Neural cell (in vitro differentiated cells): ENCODE measurements around the gene PRIMA1. TPM values are rescaled to one million over a fixed set of nuclear protein-coding genes. Genes with fewer than 3 reads are reported as not detected.
"Not testable (repeated sequence)": the region's sequence is repeated elsewhere in the genome, so short reads cannot be mapped to it uniquely, and the experiment has no call there.

Source experiments
- H2AFZ ChIP-seq: fragments of 200-600, 300-800 bp; sonication (generic), shearing (Covaris generic); 2 replicates; pipeline ENCODE4 v1.6.0; 2014; ENCODE audit warnings: low read depth, mild to moderate bottlenecking, antibody characterized with exemption, low read length, moderate library complexity
- H3F3A ChIP-seq: fragments of 200-600 bp; shearing (Covaris generic); 2 replicates; pipeline ENCODE4 v1.6.1; 2016; ENCODE audit warnings: mild to moderate bottlenecking, moderate library complexity, mixed read lengths, antibody characterized with exemption, low read length; ENCODE audit not compliant: insufficient read depth, poor library complexity, severe bottlenecking
- H3K27ac ChIP-seq: fragments of 200-600, 300-800 bp; sonication (generic), shearing (Covaris generic); 2 replicates; pipeline ENCODE4 v1.5.1; 2014; ENCODE audit warnings: mild to moderate bottlenecking, low read length, moderate library complexity
- H3K27me3 ChIP-seq: fragments of 300-800, 200-600 bp; sonication (generic), shearing (Covaris generic); 2 replicates; pipeline ENCODE4 v1.6.0; 2014; ENCODE audit warnings: mild to moderate bottlenecking, low read depth, low read length, moderate library complexity; ENCODE audit not compliant: insufficient read depth
- H3K36me3 ChIP-seq: fragments of 300-800, 200-600 bp; sonication (generic), shearing (Covaris generic); 2 replicates; pipeline ENCODE4 v1.5.1; 2014; ENCODE audit warnings: mild to moderate bottlenecking, antibody characterized with exemption, low read length, moderate library complexity; ENCODE audit not compliant: insufficient read depth
- H3K4me2 ChIP-seq: fragments of 300-800, 200-600 bp; sonication (generic), shearing (Covaris generic); 2 replicates; pipeline ENCODE4 v1.6.0; 2014; ENCODE audit warnings: mild to moderate bottlenecking, low read length
- H3K4me3 ChIP-seq: fragments of 300-800, 200-600 bp; sonication (generic), shearing (Covaris generic); 2 replicates; pipeline ENCODE4 v1.5.1; 2014; ENCODE audit warnings: mild to moderate bottlenecking, low read length, moderate library complexity
- H3K79me2 ChIP-seq: fragments of 200-600 bp; shearing (Covaris generic); replicated peaks from 2 replicates; pipeline ENCODE4 v1.6.0; 2014; ENCODE audit warnings: mild to moderate bottlenecking, low read length, moderate library complexity; ENCODE audit not compliant: insufficient read depth
- H3K9ac ChIP-seq: fragments of 300-800, 200-600 bp; sonication (generic), shearing (Covaris generic); 2 replicates; pipeline ENCODE4 v1.6.1; 2016; ENCODE audit warnings: mild to moderate bottlenecking, low read length, mixed read lengths
- H3K9me2 ChIP-seq: fragments of 200-600 bp; shearing (Covaris generic); 2 replicates; pipeline ENCODE4 v1.6.1; 2016; ENCODE audit warnings: mild to moderate bottlenecking, low read length, mixed read lengths; ENCODE audit not compliant: insufficient read depth
- H3K9me3 ChIP-seq: fragments of 200-600, 300-800 bp; sonication (generic), shearing (Covaris generic); 2 replicates; pipeline ENCODE4 v1.6.1; 2016; ENCODE audit warnings: mild to moderate bottlenecking, mixed run types, low read length, moderate library complexity, mixed read lengths
- H4K20me1 ChIP-seq: fragments of 200-600 bp; shearing (Covaris generic); 2 replicates; pipeline ENCODE4 v1.6.1; 2016; ENCODE audit warnings: mild to moderate bottlenecking, mixed run types; ENCODE audit not compliant: insufficient read depth
- EP300 ChIP-seq: fragments of 450-650 bp; conservative IDR thresholded peaks from 2 replicates; pipeline ENCODE4 v1.6.1; 2014; ENCODE audit warnings: antibody characterized with exemption, mild to moderate bottlenecking, moderate library complexity; ENCODE audit not compliant: poor library complexity, severe bottlenecking
- EZH2 ChIP-seq: fragments of 200-600, 300-800 bp; shearing (Covaris generic), sonication (generic); IDR thresholded peaks from 2 replicates; pipeline ENCODE4 v1.6.1; 2014; ENCODE audit warnings: antibody characterized with exemption, low read length, borderline replicate concordance, mild to moderate bottlenecking; ENCODE audit not compliant: insufficient read depth, poor library complexity, severe bottlenecking
- MXI1 ChIP-seq: fragments of 450-650 bp; conservative IDR thresholded peaks from 2 replicates; pipeline ENCODE4 v1.6.1; 2014; ENCODE audit warnings: antibody characterized with exemption, mild to moderate bottlenecking; ENCODE audit not compliant: poor library complexity, severe bottlenecking
- POLR2AphosphoS5 ChIP-seq: IDR thresholded peaks from 2 replicates; pipeline ENCODE4 v1.6.1; 2012
- RAD21 ChIP-seq: fragments of 450-650 bp; conservative IDR thresholded peaks from 2 replicates; pipeline ENCODE4 v1.6.1; 2014; ENCODE audit warnings: antibody characterized with exemption, mild to moderate bottlenecking, moderate library complexity
- REST ChIP-seq: IDR thresholded peaks from 2 replicates; pipeline ENCODE4 v1.6.1; 2012; ENCODE audit warnings: borderline replicate concordance
- SMC3 ChIP-seq: fragments of 450-650 bp; conservative IDR thresholded peaks from 2 replicates; pipeline ENCODE4 v1.6.1; 2014; ENCODE audit warnings: antibody characterized with exemption, mild to moderate bottlenecking, moderate library complexity; ENCODE audit not compliant: poor library complexity
- TAF1 ChIP-seq: IDR thresholded peaks from 2 replicates; pipeline ENCODE4 v1.6.1; 2012; ENCODE audit warnings: low read depth
- polyA plus RNA-seq: library from polyadenylated mRNA; depleted of rRNA; stranded (reverse); fragments of >200 nt; gene quantifications from 2 replicates; pipeline ENCODE4 v1.2.3, GENCODE V29; 2014
- TF ChIP-seq, protein P1 (sequence below): fragments of 450-650 bp; IDR thresholded peaks from 2 replicates; pipeline ENCODE4 v1.5.1; 2014; ENCODE audit warnings: antibody characterized with exemption, mild to moderate bottlenecking, moderate library complexity; ENCODE audit not compliant: poor library complexity, severe bottlenecking

Gene PRIMA1
- polyA plus RNA-seq, 1 donor from 2014 or later: not detected

DNA sequence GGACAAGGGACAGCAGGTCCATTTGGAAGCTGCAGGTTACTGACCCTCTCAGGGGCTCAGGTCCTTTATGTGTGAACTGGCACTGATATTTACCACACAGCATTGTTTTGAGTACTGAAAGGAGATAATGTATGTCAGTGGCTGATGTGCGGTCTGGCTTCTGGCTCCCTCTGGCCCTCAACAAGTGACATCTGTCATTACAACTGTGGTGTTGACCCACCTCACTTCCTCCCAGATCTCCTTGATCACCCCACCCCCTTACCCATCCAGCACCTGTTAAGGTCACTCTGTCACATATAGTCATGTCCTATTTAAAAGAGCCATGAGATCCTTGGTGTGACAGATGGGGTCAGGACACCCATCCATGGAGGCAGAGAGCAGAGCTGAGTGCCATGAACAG, 22.7 kb upstream of the PRIMA1 start:
- Histone ChIP-seq H3K9me2 (no peaks in the 10 kb centered on the region), H3K79me2 (no peaks in the 10 kb centered on the region), H3K27me3 (no peaks in the 10 kb centered on the region), H2AFZ (no peak overlapping the region), H3K27ac (no peak overlapping the region), H4K20me1 (no peaks in the 10 kb centered on the region), H3F3A (no peaks in the 10 kb centered on the region), H3K9me3 (peaks cover 5% of the 10 kb centered on the region), H3K36me3 (no peaks in the 10 kb centered on the region), H3K4me3 (no peak overlapping the region), H3K9ac (no peak overlapping the region), H3K4me2 (no peak overlapping the region)
- TF ChIP-seq, protein P1, sequence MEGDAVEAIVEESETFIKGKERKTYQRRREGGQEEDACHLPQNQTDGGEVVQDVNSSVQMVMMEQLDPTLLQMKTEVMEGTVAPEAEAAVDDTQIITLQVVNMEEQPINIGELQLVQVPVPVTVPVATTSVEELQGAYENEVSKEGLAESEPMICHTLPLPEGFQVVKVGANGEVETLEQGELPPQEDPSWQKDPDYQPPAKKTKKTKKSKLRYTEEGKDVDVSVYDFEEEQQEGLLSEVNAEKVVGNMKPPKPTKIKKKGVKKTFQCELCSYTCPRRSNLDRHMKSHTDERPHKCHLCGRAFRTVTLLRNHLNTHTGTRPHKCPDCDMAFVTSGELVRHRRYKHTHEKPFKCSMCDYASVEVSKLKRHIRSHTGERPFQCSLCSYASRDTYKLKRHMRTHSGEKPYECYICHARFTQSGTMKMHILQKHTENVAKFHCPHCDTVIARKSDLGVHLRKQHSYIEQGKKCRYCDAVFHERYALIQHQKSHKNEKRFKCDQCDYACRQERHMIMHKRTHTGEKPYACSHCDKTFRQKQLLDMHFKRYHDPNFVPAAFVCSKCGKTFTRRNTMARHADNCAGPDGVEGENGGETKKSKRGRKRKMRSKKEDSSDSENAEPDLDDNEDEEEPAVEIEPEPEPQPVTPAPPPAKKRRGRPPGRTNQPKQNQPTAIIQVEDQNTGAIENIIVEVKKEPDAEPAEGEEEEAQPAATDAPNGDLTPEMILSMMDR: no peak
- TF ChIP-seq RAD21 (no peak), EZH2 (no peak), SMC3 (no peak), MXI1 (no peak), REST (no peak), POLR2AphosphoS5 (no peak), EP300 (no peak), TAF1 (no peak)

GRCh38 chr14:93809491-93810420, 21.5 kb upstream of the PRIMA1 start:
- H3K36me3 ChIP-seq, H3K27ac ChIP-seq, H3K4me3 ChIP-seq, H3K79me2 ChIP-seq, H2AFZ ChIP-seq, H3F3A ChIP-seq, H3K4me2 ChIP-seq, H3K9me2 ChIP-seq, H3K9ac ChIP-seq, H3K27me3 ChIP-seq, H4K20me1 ChIP-seq, H3K9me3 ChIP-seq: not testable (repeated sequence)
